Cardiac fibroblast (primary cell): ENCODE data around the gene LENEP.

Experiments
- DNase-seq, 2 donors: peaks; one replicate each; pipeline versions ENCODE4 v3.0.0 to v3.0.0-alpha.2; 2010; ENCODE audit warnings: low read depth in 2 of 2
- H3K4me3 ChIP-seq, 2 donors: replicated peaks in 1 of 2; 1 replicate in 1 of 2; 2 replicates in 1 of 2; pipeline ENCODE4 v1.5.1; 2011; ENCODE audit warnings: low read depth in 2 of 2, low read length in 2 of 2, mild to moderate bottlenecking in 2 of 2, moderate library complexity in 1 of 2
- CTCF ChIP-seq: IDR thresholded peaks from one replicate; pipeline ENCODE4 v1.5.1; 2011; ENCODE audit warnings: low read depth, mild to moderate bottlenecking, low read length, inconsistent platforms

The LENEP gene

GRCh38 chr1:154966111-154966510, 27.3 kb upstream of the LENEP start:
- TF ChIP-seq CTCF: no peak
- H3K4me3 ChIP-seq: no peak overlapping the region
- DNase-seq: no peak

- peak overlapping the region in 1 of 2 donors; percentile 14 for H3K4me3 ChIP-seq
- DNase-seq: no peak
- no peak for TF ChIP-seq CTCF
These were observed 25.9 kb upstream of the LENEP start for GRCh38 chr1:154967331-154967950.

GRCh38 chr1:154968731-154969130, 24.7 kb upstream of the LENEP start:
- H3K4me3 ChIP-seq: peak overlapping the region; percentile 76 to 85
- no peak for TF ChIP-seq CTCF
- DNase-seq: no peak

- no peak for TF ChIP-seq CTCF
- DNase-seq: no peak
- H3K4me3 ChIP-seq: peak overlapping the region; percentile 76 to 85
These were observed 24.1 kb upstream of the LENEP start for GRCh38 chr1:154969246-154969645.

GRCh38 chr1:154969860-154970452, 23.4 kb upstream of the LENEP start:
- peak overlapping the region; percentile 76 to 85 for H3K4me3 ChIP-seq

GRCh38 chr1:154970631-154971340, 22.6 kb upstream of the LENEP start, which contains the start of gene SHC1:
Gene SHC1, minus strand, starts transcription at chr1:154970747. Its CDS starts 221 bp downstream, at chr1:154970526.
- no peak for TF ChIP-seq CTCF
- DNase-seq: peak; percentile 95 to 97
- peak within 1 kb of the TSS; percentile 76 to 85 for H3K4me3 ChIP-seq

More at GRCh38 chr1:154969860-154970452, 23.4 kb upstream of the LENEP start:
- no peak for TF ChIP-seq CTCF
- DNase-seq: peak in 1 of 2 donors; percentile 35
